ENCODE data around the gene BTBD6. TPM values are rescaled to one million over a fixed set of nuclear protein-coding genes. Genes with fewer than 3 reads are reported as not detected.

BTBD6 gene
- total RNA-seq, 1 experiment from 2014 or later: 0.26 TPM

- intact Hi-C loops (cut with micrococcal nuclease; ENCODE audit: unreplicated experiment) (no loop called here), in situ Hi-C loops (cut with HindIII; ENCODE audit: low pct_unique_long_range_greater_than_20kb, low sequenced_read_pairs) (no loop called here)
- BruUV-seq (replicated peaks): no TSS peak
- Histone ChIP-seq H3K4me3 (ENCODE audit: low read depth in 2 of 2, low read length in 2 of 2) (no peak overlapping the region), H3K27me3 (ENCODE audit: control insufficient read depth, insufficient read depth, low read length) (no peaks in the 10 kb centered on the region), H3K36me3 (ENCODE audit: control insufficient read depth, insufficient read depth, low read length) (no peaks in the 10 kb centered on the region), H3K27ac (ENCODE audit: low read length) (no peak overlapping the region), H3K9me3 (ENCODE audit: control insufficient read depth, insufficient read depth, low read depth, low read length) (no peaks in the 10 kb centered on the region), H3K4me1 (ENCODE audit: control insufficient read depth, insufficient read depth, low read length) (no peaks in the 10 kb centered on the region)
- CTCF ChIA-PET: no interaction called here
- DNase-seq (ENCODE audit: low read depth, low spot score) (no peak), ATAC-seq (no peak)
- TF ChIP-seq, protein P1, sequence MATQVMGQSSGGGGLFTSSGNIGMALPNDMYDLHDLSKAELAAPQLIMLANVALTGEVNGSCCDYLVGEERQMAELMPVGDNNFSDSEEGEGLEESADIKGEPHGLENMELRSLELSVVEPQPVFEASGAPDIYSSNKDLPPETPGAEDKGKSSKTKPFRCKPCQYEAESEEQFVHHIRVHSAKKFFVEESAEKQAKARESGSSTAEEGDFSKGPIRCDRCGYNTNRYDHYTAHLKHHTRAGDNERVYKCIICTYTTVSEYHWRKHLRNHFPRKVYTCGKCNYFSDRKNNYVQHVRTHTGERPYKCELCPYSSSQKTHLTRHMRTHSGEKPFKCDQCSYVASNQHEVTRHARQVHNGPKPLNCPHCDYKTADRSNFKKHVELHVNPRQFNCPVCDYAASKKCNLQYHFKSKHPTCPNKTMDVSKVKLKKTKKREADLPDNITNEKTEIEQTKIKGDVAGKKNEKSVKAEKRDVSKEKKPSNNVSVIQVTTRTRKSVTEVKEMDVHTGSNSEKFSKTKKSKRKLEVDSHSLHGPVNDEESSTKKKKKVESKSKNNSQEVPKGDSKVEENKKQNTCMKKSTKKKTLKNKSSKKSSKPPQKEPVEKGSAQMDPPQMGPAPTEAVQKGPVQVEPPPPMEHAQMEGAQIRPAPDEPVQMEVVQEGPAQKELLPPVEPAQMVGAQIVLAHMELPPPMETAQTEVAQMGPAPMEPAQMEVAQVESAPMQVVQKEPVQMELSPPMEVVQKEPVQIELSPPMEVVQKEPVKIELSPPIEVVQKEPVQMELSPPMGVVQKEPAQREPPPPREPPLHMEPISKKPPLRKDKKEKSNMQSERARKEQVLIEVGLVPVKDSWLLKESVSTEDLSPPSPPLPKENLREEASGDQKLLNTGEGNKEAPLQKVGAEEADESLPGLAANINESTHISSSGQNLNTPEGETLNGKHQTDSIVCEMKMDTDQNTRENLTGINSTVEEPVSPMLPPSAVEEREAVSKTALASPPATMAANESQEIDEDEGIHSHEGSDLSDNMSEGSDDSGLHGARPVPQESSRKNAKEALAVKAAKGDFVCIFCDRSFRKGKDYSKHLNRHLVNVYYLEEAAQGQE (IDR thresholded peaks at IDR 0.05; ENCODE audit: insufficient read depth in 1 of 2, low read depth in 2 of 2, low read length in 1 of 2): no peak
- TF ChIP-seq, protein P2, sequence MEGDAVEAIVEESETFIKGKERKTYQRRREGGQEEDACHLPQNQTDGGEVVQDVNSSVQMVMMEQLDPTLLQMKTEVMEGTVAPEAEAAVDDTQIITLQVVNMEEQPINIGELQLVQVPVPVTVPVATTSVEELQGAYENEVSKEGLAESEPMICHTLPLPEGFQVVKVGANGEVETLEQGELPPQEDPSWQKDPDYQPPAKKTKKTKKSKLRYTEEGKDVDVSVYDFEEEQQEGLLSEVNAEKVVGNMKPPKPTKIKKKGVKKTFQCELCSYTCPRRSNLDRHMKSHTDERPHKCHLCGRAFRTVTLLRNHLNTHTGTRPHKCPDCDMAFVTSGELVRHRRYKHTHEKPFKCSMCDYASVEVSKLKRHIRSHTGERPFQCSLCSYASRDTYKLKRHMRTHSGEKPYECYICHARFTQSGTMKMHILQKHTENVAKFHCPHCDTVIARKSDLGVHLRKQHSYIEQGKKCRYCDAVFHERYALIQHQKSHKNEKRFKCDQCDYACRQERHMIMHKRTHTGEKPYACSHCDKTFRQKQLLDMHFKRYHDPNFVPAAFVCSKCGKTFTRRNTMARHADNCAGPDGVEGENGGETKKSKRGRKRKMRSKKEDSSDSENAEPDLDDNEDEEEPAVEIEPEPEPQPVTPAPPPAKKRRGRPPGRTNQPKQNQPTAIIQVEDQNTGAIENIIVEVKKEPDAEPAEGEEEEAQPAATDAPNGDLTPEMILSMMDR (IDR thresholded peaks at IDR 0.05): no peak
- TF ChIP-seq POLR2AphosphoS5 (IDR thresholded peaks at IDR 0.05; ENCODE audit: low read depth, low read length) (no peak), SIN3A (IDR thresholded peaks at IDR 0.05; ENCODE audit: borderline replicate concordance, insufficient read depth, low read depth, low read length) (no peak), TCF7L2 (IDR thresholded peaks at IDR 0.05; ENCODE audit: low read depth, low read length) (no peak)
- POLR2A ChIA-PET: no interaction called here
Observed at GRCh38 chr14:105269405-105269804, 21.1 kb downstream of the BTBD6 start.

- intact Hi-C loops (cut with micrococcal nuclease; ENCODE audit: unreplicated experiment) (no loop called here), in situ Hi-C loops (cut with HindIII; ENCODE audit: low pct_unique_long_range_greater_than_20kb, low sequenced_read_pairs) (no loop called here)
- Histone ChIP-seq H3K4me3 (ENCODE audit: low read depth in 2 of 2, low read length in 2 of 2) (no peak overlapping the region), H3K9me3 (ENCODE audit: control insufficient read depth, insufficient read depth, low read depth, low read length) (no peaks in the 10 kb centered on the region), H3K36me3 (ENCODE audit: control insufficient read depth, insufficient read depth, low read length) (no peaks in the 10 kb centered on the region), H3K27ac (ENCODE audit: low read length) (no peak overlapping the region), H3K4me1 (ENCODE audit: control insufficient read depth, insufficient read depth, low read length) (no peaks in the 10 kb centered on the region), H3K27me3 (ENCODE audit: control insufficient read depth, insufficient read depth, low read length) (no peaks in the 10 kb centered on the region)
- TF ChIP-seq, protein P1 (IDR thresholded peaks at IDR 0.05; ENCODE audit: insufficient read depth in 1 of 2, low read depth in 2 of 2, low read length in 1 of 2): no peak
- TF ChIP-seq, protein P2 (IDR thresholded peaks at IDR 0.05): no peak
- TF ChIP-seq SIN3A (IDR thresholded peaks at IDR 0.05; ENCODE audit: borderline replicate concordance, insufficient read depth, low read depth, low read length) (no peak), TCF7L2 (IDR thresholded peaks at IDR 0.05; ENCODE audit: low read depth, low read length) (no peak), POLR2AphosphoS5 (IDR thresholded peaks at IDR 0.05; ENCODE audit: low read depth, low read length) (no peak)
- DNase-seq (ENCODE audit: low read depth, low spot score) (no peak), ATAC-seq (peak; percentile 68; the same call in 1 of the 2 replicates)
- BruUV-seq (replicated peaks): no TSS peak
- ChIA-PET CTCF (interaction anchor here (0.7 kb wide), 1 partner anchor 21 kb away, joined by 5 read pairs; no protein-coding TSS in a partner anchor), POLR2A (no interaction called here)
Observed at GRCh38 chr14:105271224-105271890, 23.0 kb downstream of the BTBD6 start.

All from Panc1 (cell line).